GM19193 (cell line): ENCODE measurements around the gene CARMIL1.

ENCODE experiments used
- POLR2A ChIP-seq: IDR thresholded peaks from 4 replicates; pipeline ENCODE4 v1.6.1; 2011; ENCODE audit not compliant: insufficient read depth, insufficient read length; ENCODE audit errors: extremely low read depth

CARMIL1 gene

DNA sequence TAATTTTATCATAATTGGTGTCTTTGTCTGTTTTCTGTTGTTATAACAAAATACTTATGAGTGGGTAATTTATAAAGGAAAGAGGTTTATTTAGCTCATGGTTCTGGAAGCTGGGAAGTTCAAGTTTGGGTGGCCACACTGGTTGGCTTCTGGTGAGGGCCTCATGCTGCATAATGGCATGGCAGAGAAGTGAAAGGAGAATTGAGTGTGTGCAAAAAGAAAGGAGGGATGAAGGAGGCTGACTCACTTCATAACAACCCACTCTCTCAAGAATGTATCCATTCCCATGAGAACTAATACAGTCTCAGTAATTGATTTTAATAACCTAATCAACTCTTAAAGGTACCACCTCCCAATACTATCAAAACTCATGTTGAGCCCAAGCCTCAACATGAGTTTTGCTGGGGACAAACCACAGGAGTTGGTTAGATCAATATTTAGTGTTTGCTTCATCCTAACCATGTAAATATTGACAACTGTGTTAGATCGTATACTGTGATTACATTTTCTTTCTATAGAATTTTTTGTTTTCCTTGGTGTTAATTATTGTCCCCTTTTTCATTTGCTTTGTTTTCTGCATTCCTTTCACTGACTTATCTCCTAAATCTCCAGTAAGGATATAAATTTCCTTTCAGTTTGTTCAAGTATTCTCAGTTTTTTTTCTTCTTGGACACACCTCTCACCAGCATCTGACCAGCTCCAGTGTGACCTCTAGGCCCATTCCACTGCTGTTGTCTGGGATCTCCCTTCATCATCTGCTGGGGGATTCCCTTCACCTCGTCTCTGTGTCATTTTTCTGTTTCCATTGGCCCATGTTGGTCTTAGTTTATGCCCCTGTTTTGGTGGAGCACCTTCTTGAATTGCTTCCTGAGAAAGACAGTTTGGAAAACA is 318.0 kb downstream of the CARMIL1 start:
- no peak for TF ChIP-seq POLR2A

- no peak for TF ChIP-seq POLR2A
Measured at GRCh38 chr6:25599516-25600085, 320.4 kb downstream of the CARMIL1 start.

DNA sequence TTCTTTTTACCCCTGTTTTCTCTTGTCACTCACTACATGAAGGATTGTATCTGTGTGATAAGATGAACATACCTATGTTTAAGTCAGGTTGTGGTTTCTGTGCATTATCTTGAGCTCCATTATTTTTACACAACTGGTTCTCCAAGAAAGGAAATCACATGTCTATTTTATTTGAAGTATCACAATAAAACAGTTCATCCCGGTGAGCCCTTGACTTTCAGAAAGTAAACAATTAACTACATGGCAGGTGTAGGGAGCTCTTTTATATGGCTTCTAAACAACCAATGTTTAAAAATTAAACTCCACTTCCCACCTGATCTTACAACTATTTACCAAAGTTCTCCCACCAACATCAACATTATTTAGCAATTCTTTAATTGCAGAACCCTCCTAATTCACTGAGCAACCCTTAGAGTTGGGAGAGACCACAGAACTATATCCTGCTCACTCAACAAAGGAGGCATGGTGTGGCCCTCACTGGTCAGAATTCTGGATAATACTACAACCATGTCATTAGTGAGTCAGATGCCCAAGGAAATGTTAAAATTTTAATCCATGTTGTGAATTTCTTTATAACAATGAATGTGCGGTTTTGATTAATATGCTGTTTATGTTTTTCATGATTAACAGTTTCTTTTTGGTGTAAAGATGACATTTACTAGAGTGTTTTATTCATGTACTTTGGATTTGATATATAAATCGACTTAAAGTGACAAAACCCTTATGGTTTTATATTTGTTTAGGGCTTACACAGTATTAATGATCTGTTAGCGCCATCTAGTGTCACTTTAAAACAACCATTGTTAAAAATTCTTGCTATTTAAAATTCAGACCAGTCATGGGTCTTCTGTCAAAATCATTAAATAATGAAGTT is 322.9 kb downstream of the CARMIL1 start:
- no peak for TF ChIP-seq POLR2A

GRCh38 chr6:25602674-25602982 is 323.5 kb downstream of the CARMIL1 start:
- no peak for TF ChIP-seq POLR2A

- TF ChIP-seq POLR2A = no peak
Measured at GRCh38 chr6:25603251-25603650, 324.1 kb downstream of the CARMIL1 start.

DNA sequence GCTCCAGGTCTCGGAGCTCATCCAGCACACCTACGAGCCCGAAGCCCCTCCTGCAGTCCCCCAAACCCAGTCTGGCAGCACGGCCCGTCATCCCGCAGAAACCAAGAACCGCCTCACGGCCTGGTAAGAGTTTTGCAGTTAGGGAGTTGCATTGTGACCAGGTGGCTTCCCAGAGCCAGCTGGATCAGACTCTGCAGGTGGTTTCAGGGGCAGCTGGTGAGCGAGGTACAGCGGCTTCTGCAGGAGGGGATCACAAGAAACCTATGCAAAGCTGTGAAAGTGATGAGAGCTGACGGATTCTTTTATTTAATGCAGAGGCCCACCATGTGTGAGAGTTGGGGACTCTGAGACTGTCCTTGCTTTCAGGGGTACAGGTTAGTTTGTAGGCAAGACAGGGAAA is 327.0 kb downstream of the CARMIL1 start:
- no peak for TF ChIP-seq POLR2A

DNA sequence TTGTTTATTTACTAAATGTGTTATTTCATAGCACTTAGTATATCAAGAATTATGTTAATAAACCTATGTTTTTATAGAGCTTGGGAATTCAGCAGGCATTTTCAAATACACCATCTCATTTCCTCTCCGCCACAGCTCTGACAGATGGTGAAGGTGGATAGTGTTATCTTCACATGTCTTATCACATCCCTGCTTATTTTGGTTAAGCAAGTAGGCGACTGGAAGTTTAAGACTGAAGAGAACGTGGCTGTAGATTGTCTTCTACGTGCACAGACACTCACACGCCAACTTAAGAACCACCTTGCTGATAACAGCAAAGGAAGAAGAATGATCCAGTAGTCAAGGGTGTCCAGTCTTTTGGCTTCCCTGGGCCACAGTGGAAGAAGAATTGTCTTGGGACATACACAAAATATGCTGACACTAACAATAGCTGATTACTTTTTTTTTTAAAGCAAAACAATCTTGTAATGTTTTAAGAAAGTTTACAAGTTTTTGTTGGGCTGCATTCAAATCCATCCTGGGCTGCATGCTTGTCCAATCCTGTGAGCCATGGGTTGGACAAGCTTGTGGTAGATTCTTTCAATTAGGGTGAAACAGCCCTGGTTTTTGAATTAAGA is 329.5 kb downstream of the CARMIL1 start:
- TF ChIP-seq POLR2A = no peak

GRCh38 chr6:25612666-25613065 is 333.5 kb downstream of the CARMIL1 start:
- TF ChIP-seq POLR2A = no peak

GRCh38 chr6:25613415-25613814 is 334.2 kb downstream of the CARMIL1 start:
- no peak for TF ChIP-seq POLR2A

- TF ChIP-seq POLR2A = no peak
Measured at GRCh38 chr6:25614052-25614451, 334.9 kb downstream of the CARMIL1 start.

DNA sequence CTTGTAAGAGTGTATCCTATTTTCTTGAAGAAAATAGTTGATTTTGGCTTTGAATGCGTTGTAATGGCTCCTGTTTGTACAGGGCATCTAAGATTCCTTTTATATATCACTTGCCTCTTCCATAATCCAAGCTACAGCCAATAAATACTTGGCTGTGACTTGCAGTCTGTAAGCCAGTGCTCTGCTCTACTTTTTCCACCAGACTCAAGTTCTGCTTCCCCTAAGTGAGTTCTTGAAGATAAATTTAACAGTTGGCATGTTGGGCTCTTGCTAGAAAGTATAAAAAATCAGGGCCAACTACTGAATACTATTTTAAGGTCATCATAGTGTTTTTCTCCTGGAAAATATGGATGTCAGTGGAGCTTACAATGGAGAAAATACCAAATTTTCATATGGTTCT is 336.3 kb downstream of the CARMIL1 start:
- no peak for TF ChIP-seq POLR2A

DNA sequence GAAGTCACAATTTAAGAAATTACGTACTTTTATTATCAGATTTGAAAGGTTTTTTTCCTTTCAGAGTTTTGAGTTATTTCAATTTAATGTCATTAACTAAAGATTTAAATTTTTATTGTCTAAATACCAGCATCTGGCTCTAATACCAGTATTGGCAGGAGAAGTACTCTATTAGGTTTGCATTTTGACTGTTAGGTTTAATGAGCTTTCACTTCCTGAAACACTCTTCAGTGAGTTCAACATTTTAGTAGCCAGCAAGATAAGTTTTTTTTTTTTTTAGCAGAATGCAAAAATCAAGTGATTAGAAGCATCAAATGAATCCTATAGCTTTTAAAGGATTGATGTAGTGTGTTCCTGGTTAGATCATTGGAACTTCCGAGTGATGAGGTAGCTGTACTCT is 338.8 kb downstream of the CARMIL1 start:
- TF ChIP-seq POLR2A = no peak

DNA sequence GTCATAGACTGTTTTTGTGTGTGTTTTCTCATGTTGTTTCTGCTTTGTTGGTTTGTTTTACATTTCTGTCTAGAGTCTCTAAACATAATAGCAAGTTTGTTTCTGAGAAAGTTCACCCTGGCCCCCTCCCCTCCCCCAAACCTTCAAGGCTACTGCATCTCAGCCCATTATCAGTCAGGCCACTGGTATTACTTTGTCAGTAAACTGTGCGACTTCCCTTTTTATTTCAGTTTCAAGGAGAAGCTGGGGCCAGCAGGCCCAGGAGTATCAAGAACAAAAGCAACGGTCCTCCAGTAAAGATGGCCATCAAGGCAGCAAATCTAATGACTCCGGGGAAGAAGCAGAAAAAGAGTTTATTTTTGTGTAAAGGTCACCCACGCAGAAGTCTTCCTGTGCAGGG is 340.0 kb downstream of the CARMIL1 start:
- TF ChIP-seq POLR2A = no peak

DNA sequence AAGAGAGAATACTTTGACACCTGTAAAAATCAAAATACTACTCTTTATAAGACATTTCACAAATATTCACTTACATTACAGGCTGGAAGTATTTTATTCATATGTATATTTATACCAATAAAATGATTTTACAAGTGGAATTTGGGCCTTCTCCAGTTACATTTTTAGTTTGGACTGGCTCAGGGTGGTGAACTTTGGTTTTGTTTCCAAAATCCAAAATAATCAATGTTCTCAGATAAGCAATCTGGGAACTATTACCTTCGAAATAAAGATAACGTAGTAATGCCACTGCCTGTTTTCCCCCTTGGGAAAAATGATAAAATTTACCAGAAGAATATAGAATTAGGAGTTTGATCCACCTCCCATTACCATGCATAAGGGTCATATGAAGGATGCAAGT is 341.2 kb downstream of the CARMIL1 start:
- no peak for TF ChIP-seq POLR2A

DNA sequence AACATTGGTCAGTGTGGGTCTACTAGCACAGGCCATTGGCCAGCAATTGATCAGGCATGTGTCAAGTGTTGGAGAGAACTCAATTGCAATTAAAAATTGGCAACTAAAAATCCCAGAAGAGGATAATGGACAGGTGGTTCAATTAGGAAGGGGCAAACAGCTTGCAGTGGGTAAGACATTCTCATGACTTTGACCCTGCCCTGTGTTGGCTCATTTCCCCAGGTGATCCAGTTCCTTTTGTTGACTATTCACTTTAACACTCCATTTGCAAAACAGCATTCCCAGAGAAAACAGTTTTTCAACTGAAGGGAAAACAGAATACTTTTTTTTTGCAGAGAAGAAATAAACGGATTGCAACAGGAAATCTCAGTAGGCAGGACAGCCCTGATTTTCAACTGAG is 343.9 kb downstream of the CARMIL1 start:
- TF ChIP-seq POLR2A = no peak
